Spinal cord (tissue), 10 donors: ENCODE results near the gene PRR16. TPM values are rescaled to one million over a fixed set of nuclear protein-coding genes. Genes with fewer than 3 reads are reported as not detected.
A peak's percentile ranks its signal among the peaks of the same experiment; 100 is the strongest.

Source experiments
- DNase-seq, 6 donors: peaks; one replicate each; pipeline versions ENCODE4 v3.0.0 to v3.0.0-alpha.2; 2013 to 2015; ENCODE audit warnings: low spot score in 6 of 6, low read depth in 4 of 6
- H3K27ac ChIP-seq: one replicate; pipeline ENCODE4 v1.5.1; 2013; ENCODE audit warnings: low read depth, low read length, control low read depth
- H3K27me3 ChIP-seq: one replicate; pipeline ENCODE4 v1.6.1; 2013; ENCODE audit warnings: low read length; ENCODE audit not compliant: control insufficient read depth, insufficient read depth
- H3K36me3 ChIP-seq: one replicate; pipeline ENCODE4 v1.6.1; 2013; ENCODE audit warnings: low read length; ENCODE audit not compliant: control insufficient read depth, insufficient read depth
- H3K4me1 ChIP-seq: one replicate; pipeline ENCODE4 v1.6.1; 2013; ENCODE audit warnings: low read length; ENCODE audit not compliant: control insufficient read depth, insufficient read depth
- H3K4me3 ChIP-seq: one replicate; pipeline ENCODE4 v1.5.1; 2013; ENCODE audit warnings: low read depth, low read length, control low read depth
- H3K9me3 ChIP-seq: one replicate; pipeline ENCODE4 v1.6.1; 2013; ENCODE audit warnings: low read length; ENCODE audit not compliant: control insufficient read depth, insufficient read depth
- WGBS: methylation state at CpG from one replicate; pipeline ENCODE4 v1.1.5; 2013; ENCODE audit warnings: missing lambda C conversion rate; ENCODE audit not compliant: insufficient coverage; 5-methylcytosine and 5-hydroxymethylcytosine counted together
- polyA plus RNA-seq, 2 donors: library from polyadenylated mRNA; unstranded; fragments of 120-200 nt; gene quantifications; one replicate each; pipeline ENCODE4 v1.2.1, GENCODE V29; 2013; ENCODE audit not compliant: insufficient read length in 2 of 2
- total RNA-seq, 2 donors: library from RNA; depleted of rRNA in 1 of 2; stranded (reverse); fragments of 120-200 nt in 1 of 2; fragments of >200 nt in 1 of 2; gene quantifications; one replicate each; pipeline versions ENCODE4 v1.2.3 to v1.2.4, GENCODE V29; 2013 to 2014
- donor health status: healthy.

Gene PRR16
- total and polyA plus RNA-seq, 4 donors = 1.6 to 5.7 (median 2.6) TPM

DNA sequence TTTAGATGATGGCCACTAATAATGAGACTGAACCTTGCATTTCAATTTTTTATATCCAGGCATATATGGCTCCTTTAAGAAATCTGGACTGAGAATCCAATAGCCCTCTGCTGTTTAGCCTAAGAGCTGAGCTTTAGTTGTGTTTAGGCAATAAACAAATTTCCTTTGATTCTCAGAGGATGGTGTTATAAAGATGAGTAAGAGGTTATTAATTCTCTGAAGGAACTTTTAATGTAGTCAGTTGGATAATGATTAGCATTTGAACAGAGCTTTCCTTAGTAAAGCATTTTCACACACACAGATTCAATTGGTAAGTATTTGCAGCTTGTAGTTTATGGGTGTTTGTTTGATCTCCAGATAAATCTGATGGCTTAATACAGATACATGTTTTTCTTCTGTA is 149.6 kb downstream of the PRR16 start:
- peak in 1 of 6 donors; percentile 7 for DNase-seq
- Histone ChIP-seq H3K36me3 (no peaks in the 10 kb centered on the region), H3K27ac (no peak overlapping the region), H3K4me3 (no peak overlapping the region), H3K27me3 (no peaks in the 10 kb centered on the region), H3K9me3 (no peaks in the 10 kb centered on the region), H3K4me1 (no peaks in the 10 kb centered on the region)

- Histone ChIP-seq H3K4me3 (no peak overlapping the region), H3K36me3 (no peaks in the 10 kb centered on the region), H3K9me3 (no peaks in the 10 kb centered on the region), H3K4me1 (no peaks in the 10 kb centered on the region), H3K27ac (no peak overlapping the region), H3K27me3 (no peaks in the 10 kb centered on the region)
- DNase-seq = peak in 2 of 6 donors; percentile 10 to 46
- WGBS = 20% methylated on average over 1 of the region's 2 CpGs
Observed at GRCh38 chr5:120614531-120615180, 150.6 kb downstream of the PRR16 start.

DNA sequence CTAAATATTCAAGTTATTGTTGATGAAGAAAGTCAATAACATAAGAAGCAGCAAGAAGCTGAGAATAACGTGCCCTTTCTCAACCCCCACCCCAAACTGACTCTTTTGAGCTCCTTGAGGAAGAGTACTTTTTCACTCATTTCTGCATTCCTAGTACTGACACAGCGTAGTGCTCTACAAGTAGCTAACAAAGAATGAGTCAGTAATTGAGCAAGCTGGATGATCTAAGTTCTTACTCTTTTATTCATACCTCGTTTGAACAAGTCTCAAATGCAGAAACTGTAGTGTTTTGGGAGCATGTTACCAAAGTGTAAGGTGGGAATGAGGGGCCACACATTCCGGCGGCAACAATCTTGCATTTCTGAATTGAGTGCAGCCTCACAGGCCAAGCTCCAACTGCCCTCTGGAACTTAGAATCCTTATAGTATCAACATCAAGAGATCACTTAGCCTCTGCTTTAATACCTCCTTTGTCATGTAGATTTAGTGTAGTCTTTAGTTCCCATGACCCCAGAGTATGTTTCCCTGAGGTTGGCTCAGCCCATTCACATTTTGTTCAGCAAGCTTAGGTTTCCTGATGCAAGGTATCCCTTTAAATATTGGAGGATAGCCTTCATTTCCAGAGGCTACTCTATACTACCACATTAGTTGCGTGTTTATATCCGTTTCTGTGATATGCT is 152.0 kb downstream of the PRR16 start:
- Histone ChIP-seq H3K9me3 (no peaks in the 10 kb centered on the region), H3K4me1 (no peaks in the 10 kb centered on the region), H3K27me3 (no peaks in the 10 kb centered on the region), H3K4me3 (no peak overlapping the region), H3K27ac (no peak overlapping the region), H3K36me3 (no peaks in the 10 kb centered on the region)
- WGBS = no CpG with 5 or more reads among the region's 7 CpGs
- DNase-seq = no peak

GRCh38 chr5:120621339-120621738 is 157.2 kb downstream of the PRR16 start:
- Histone ChIP-seq H3K36me3 (no peaks in the 10 kb centered on the region), H3K4me3 (no peak overlapping the region), H3K4me1 (no peaks in the 10 kb centered on the region), H3K27me3 (no peaks in the 10 kb centered on the region), H3K27ac (no peak overlapping the region), H3K9me3 (no peaks in the 10 kb centered on the region)
- no peak for DNase-seq
- WGBS = 50% methylated on average over 1 of the region's 2 CpGs

GRCh38 chr5:120624021-120624563 is 160.0 kb downstream of the PRR16 start:
- Histone ChIP-seq H3K4me3 (no peak overlapping the region), H3K4me1 (no peaks in the 10 kb centered on the region), H3K36me3 (no peaks in the 10 kb centered on the region), H3K27me3 (no peaks in the 10 kb centered on the region), H3K27ac (no peak overlapping the region), H3K9me3 (no peaks in the 10 kb centered on the region)
- no CpG with 5 or more reads among the region's 1 CpG for WGBS
- DNase-seq = no peak

- Histone ChIP-seq H3K4me3 (no peak overlapping the region), H3K36me3 (no peaks in the 10 kb centered on the region), H3K27me3 (no peaks in the 10 kb centered on the region), H3K27ac (no peak overlapping the region), H3K4me1 (no peaks in the 10 kb centered on the region), H3K9me3 (no peaks in the 10 kb centered on the region)
- WGBS = no CpG with 5 or more reads among the region's 3 CpGs
- no peak for DNase-seq
Observed at GRCh38 chr5:120628156-120628555, 164.1 kb downstream of the PRR16 start.

DNA sequence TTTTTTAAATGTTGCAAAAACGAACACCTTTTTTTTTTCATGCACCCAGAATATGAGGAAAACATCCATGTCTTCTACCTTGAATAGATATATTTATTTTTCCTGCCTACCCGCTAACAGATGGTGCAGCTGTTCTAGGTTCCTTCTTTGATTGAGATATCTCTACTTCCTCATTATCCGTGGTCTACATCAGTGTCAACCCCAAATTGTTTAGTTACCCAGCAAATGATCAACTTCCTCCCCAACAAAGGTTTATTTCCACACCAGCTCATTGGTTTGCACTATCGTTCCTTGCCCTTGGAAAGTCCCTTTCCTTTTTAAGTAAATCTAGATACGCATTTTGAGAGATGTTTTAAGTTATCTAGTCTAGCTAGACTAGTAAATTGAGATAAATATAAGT is 166.4 kb downstream of the PRR16 start:
- no peaks in the 10 kb centered on the region for H3K4me1 ChIP-seq
- no peak overlapping the region for H3K4me3 ChIP-seq
- H3K36me3 ChIP-seq = no peaks in the 10 kb centered on the region
- no peaks in the 10 kb centered on the region for H3K9me3 ChIP-seq
- WGBS = 91% methylated on average over 2 of the region's 5 CpGs
- DNase-seq = no peak
- H3K27ac ChIP-seq = no peak overlapping the region
- H3K27me3 ChIP-seq = no peaks in the 10 kb centered on the region

- WGBS = 100% methylated on average over 2 of the region's 2 CpGs
- Histone ChIP-seq H3K9me3 (no peaks in the 10 kb centered on the region), H3K4me1 (no peaks in the 10 kb centered on the region), H3K27ac (no peak overlapping the region), H3K4me3 (no peak overlapping the region), H3K27me3 (no peaks in the 10 kb centered on the region), H3K36me3 (no peaks in the 10 kb centered on the region)
- no peak for DNase-seq
Observed at GRCh38 chr5:120631611-120632010, 167.5 kb downstream of the PRR16 start.

DNA sequence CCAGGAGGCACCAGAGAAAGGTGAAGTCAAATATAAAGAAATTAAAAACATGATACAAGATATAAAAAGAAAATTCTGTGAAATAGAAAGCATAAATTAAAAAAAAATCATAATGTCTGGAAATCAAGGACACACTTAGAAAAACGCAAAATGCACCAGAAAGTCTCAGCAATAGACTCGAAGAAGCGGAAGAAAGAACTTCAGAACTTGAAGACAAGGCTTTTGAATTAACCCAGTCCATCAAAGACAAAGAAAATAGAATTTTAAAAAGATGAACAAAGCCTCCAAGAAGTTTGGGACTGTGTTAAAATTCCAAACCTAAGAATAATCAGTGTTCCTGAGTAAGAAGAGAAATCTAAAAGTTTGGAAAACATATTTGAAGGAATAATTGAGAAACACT is 168.3 kb downstream of the PRR16 start:
- 100% methylated on average over 1 of the region's 3 CpGs for WGBS
- Histone ChIP-seq H3K4me3 (no peak overlapping the region), H3K4me1 (no peaks in the 10 kb centered on the region), H3K36me3 (no peaks in the 10 kb centered on the region), H3K27ac (no peak overlapping the region), H3K9me3 (no peaks in the 10 kb centered on the region), H3K27me3 (no peaks in the 10 kb centered on the region)
- no peak for DNase-seq

- H3K4me1 ChIP-seq = no peaks in the 10 kb centered on the region
- H3K36me3 ChIP-seq = no peaks in the 10 kb centered on the region
- H3K4me3 ChIP-seq = no peak overlapping the region
- WGBS = no CpG with 5 or more reads among the region's 3 CpGs
- no peak overlapping the region for H3K27ac ChIP-seq
- no peaks in the 10 kb centered on the region for H3K9me3 ChIP-seq
- no peaks in the 10 kb centered on the region for H3K27me3 ChIP-seq
- DNase-seq = no peak
Observed at GRCh38 chr5:120638449-120638848, 174.3 kb downstream of the PRR16 start.
